Liver (tissue), 3 donors: ENCODE results near the gene MYO1B.

Source experiments
- FOXA1 ChIP-seq: IDR thresholded peaks from 2 replicates; pipeline ENCODE4 v1.6.1; 2016; ENCODE audit warnings: antibody characterized with exemption
- GABPA ChIP-seq, 2 donors: IDR thresholded peaks in 1 of 2; conservative IDR thresholded peaks in 1 of 2; 2 replicates each; pipeline ENCODE4 v1.6.1; 2016; ENCODE audit warnings: antibody characterized with exemption in 2 of 2, mild to moderate bottlenecking in 1 of 2, moderate library complexity in 1 of 2
- JUND ChIP-seq, 2 donors: IDR thresholded peaks; 2 replicates each; pipeline ENCODE4 v1.6.1; 2016; ENCODE audit warnings: antibody characterized with exemption in 2 of 2
- RAD21 ChIP-seq, 2 donors: IDR thresholded peaks; 2 replicates each; pipeline ENCODE4 v1.6.1; 2016; ENCODE audit warnings: antibody characterized with exemption in 2 of 2, mild to moderate bottlenecking in 2 of 2
- RXRA ChIP-seq, 2 donors: IDR thresholded peaks; 2 replicates each; pipeline ENCODE4 v1.6.1; 2017 to 2018; ENCODE audit warnings: antibody characterized with exemption in 2 of 2, mild to moderate bottlenecking in 1 of 2
- TAF1 ChIP-seq: conservative IDR thresholded peaks from 2 replicates; pipeline ENCODE4 v1.6.1; 2016; ENCODE audit warnings: antibody characterized with exemption, mild to moderate bottlenecking
- TF ChIP-seq, protein P1 (sequence below): fragments of 150-350 bp; IDR thresholded peaks from 2 replicates; pipeline ENCODE4 v1.5.1; 2017; ENCODE audit warnings: improper control_type of control experiment, low read depth, low read length; ENCODE audit not compliant: missing input control
- TF ChIP-seq, protein P2 (sequence below): IDR thresholded peaks from 2 replicates; pipeline ENCODE4 v1.6.1; 2016; ENCODE audit warnings: antibody characterized with exemption, mild to moderate bottlenecking
- donor health status: healthy.
- donor health status: healthy.

GRCh38 chr2:191280834-191281756, 35.9 kb downstream of the MYO1B start:
- no peak for TF ChIP-seq TAF1
- TF ChIP-seq RAD21 (IDR thresholded peaks at IDR 0.05), result no peak
- TF ChIP-seq, protein P1, sequence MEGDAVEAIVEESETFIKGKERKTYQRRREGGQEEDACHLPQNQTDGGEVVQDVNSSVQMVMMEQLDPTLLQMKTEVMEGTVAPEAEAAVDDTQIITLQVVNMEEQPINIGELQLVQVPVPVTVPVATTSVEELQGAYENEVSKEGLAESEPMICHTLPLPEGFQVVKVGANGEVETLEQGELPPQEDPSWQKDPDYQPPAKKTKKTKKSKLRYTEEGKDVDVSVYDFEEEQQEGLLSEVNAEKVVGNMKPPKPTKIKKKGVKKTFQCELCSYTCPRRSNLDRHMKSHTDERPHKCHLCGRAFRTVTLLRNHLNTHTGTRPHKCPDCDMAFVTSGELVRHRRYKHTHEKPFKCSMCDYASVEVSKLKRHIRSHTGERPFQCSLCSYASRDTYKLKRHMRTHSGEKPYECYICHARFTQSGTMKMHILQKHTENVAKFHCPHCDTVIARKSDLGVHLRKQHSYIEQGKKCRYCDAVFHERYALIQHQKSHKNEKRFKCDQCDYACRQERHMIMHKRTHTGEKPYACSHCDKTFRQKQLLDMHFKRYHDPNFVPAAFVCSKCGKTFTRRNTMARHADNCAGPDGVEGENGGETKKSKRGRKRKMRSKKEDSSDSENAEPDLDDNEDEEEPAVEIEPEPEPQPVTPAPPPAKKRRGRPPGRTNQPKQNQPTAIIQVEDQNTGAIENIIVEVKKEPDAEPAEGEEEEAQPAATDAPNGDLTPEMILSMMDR, result no peak
- TF ChIP-seq, protein P2, sequence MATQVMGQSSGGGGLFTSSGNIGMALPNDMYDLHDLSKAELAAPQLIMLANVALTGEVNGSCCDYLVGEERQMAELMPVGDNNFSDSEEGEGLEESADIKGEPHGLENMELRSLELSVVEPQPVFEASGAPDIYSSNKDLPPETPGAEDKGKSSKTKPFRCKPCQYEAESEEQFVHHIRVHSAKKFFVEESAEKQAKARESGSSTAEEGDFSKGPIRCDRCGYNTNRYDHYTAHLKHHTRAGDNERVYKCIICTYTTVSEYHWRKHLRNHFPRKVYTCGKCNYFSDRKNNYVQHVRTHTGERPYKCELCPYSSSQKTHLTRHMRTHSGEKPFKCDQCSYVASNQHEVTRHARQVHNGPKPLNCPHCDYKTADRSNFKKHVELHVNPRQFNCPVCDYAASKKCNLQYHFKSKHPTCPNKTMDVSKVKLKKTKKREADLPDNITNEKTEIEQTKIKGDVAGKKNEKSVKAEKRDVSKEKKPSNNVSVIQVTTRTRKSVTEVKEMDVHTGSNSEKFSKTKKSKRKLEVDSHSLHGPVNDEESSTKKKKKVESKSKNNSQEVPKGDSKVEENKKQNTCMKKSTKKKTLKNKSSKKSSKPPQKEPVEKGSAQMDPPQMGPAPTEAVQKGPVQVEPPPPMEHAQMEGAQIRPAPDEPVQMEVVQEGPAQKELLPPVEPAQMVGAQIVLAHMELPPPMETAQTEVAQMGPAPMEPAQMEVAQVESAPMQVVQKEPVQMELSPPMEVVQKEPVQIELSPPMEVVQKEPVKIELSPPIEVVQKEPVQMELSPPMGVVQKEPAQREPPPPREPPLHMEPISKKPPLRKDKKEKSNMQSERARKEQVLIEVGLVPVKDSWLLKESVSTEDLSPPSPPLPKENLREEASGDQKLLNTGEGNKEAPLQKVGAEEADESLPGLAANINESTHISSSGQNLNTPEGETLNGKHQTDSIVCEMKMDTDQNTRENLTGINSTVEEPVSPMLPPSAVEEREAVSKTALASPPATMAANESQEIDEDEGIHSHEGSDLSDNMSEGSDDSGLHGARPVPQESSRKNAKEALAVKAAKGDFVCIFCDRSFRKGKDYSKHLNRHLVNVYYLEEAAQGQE, result no peak
- peak; percentile 36 to 56 for TF ChIP-seq RXRA (IDR thresholded peaks at IDR 0.05)
- no peak for TF ChIP-seq FOXA1
- no peak for TF ChIP-seq JUND (IDR thresholded peaks at IDR 0.05)
- no peak for TF ChIP-seq GABPA (IDR thresholded peaks at IDR 0.05 in 1 of 2, conservative IDR thresholded peaks at IDR 0.05 in 1 of 2)
